ENCODE results near the gene SCN10A.

- TF ChIP-seq POLR2AphosphoS5 (IDR thresholded peaks at IDR 0.05; ENCODE audit: low read depth) (no peak), CTCF (conservative IDR thresholded peaks at IDR 0.05; ENCODE audit: low read depth in 2 of 2) (no peak)
These were observed 42.5 kb downstream of the SCN10A start for GRCh38 chr3:38773528-38773927.
